LNCaP clone FGC (cell line): ENCODE data around the gene TBX2.

Source experiments
- DNase-seq: peaks from one replicate; pipeline ENCODE4 v3.0.0-alpha.2; 2011; ENCODE audit warnings: low read depth
- H3K4me3 ChIP-seq: 2 replicates; pipeline ENCODE4 v1.5.1; 2011; ENCODE audit warnings: mild to moderate bottlenecking, low read depth, low read length, control low read depth
- TF ChIP-seq, protein P1 (sequence below): IDR thresholded peaks from 2 replicates; pipeline ENCODE4 v1.5.1; 2012; ENCODE audit warnings: mild to moderate bottlenecking; ENCODE audit not compliant: control insufficient read depth, insufficient read depth; ENCODE audit errors: extremely low read depth

The TBX2 gene

DNA sequence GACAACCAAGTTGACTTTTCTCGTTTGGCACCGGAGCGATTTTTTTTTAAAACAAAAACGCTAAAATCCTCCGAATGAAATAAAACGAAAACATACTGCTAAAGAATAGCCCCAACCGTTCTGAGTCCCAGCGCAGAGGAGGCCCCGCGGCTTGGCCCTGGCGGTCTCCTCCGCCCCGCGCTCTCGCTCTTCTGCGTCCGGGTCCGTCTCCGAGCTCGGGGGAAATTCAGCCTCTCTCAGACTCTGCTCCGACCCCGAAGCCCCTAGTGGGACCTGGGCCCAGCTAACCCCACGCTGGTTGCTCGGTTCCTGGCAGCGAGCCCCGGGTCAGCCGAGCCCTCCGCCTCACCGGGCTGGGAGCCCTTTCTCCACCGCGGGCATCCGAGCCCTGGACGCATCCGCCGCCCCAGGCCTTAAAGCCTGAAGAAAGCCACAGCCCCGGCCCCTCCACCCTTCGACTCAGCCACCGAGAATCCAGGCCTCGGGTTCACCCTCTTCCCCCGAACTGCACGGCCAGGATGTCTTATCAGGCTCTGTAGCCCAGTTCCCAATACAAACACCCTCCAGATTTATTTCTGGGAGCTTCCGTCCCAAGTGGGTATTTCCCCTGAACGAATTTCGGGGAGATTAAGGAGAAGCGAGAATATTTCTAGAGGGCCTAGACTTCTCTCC is 1.2 kb downstream of the TBX2 start:
- TF ChIP-seq, protein P1, sequence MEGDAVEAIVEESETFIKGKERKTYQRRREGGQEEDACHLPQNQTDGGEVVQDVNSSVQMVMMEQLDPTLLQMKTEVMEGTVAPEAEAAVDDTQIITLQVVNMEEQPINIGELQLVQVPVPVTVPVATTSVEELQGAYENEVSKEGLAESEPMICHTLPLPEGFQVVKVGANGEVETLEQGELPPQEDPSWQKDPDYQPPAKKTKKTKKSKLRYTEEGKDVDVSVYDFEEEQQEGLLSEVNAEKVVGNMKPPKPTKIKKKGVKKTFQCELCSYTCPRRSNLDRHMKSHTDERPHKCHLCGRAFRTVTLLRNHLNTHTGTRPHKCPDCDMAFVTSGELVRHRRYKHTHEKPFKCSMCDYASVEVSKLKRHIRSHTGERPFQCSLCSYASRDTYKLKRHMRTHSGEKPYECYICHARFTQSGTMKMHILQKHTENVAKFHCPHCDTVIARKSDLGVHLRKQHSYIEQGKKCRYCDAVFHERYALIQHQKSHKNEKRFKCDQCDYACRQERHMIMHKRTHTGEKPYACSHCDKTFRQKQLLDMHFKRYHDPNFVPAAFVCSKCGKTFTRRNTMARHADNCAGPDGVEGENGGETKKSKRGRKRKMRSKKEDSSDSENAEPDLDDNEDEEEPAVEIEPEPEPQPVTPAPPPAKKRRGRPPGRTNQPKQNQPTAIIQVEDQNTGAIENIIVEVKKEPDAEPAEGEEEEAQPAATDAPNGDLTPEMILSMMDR = no peak
- no peak for DNase-seq
- no peak overlapping the region for H3K4me3 ChIP-seq

DNA sequence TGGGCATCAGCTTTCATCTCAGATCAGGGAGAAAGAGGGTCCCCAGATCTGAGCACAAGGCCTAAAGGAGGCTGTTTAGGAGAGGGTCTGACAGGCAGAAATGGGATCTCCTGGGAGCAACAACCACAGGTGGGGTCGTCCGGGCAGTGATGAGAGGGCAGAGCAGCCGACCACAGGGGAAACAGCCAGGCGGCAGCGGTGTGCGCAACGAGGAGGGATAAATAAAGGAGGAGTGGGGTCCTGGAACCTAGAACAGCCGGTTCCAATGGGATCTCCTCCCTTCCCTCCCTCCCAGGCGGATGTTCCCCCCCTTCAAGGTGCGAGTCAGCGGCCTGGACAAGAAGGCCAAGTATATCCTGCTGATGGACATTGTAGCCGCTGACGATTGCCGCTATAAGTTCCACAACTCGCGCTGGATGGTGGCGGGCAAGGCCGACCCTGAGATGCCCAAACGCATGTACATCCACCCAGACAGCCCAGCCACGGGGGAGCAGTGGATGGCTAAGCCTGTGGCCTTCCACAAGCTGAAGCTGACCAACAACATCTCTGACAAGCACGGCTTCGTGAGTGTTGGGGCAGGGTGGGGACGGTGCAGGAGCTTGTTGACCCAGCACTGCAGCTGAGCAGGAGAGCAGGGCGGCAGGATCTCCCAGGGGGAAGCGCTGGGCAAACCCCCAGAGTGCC is 1.9 kb downstream of the TBX2 start:
- TF ChIP-seq, protein P1 = no peak
- DNase-seq = no peak
- no peak overlapping the region for H3K4me3 ChIP-seq

DNA sequence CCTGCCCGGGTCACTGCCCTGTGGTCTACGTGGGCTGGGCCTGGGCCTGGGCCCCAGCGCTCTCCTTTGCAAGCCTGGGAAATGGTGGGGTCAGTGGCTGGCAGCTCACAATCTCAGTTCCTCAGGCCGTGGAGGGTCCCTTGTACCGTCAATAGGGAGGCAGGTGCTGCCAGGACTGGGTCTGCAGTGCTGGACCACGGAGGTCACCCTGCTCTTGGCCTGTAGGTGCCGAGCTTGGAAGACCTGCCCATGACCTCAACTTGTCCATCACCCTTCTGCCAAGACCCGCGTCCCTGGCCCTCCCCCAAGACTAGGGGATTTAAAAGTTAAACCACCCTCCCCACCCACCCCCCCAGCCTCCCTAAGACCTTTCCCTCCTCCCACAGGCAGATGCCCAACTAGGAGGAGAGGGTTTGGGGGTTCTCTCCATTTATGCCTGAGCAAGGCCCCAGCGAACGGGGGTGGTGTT is 2.5 kb downstream of the TBX2 start:
- H3K4me3 ChIP-seq = no peak overlapping the region
- TF ChIP-seq, protein P1 = no peak
- no peak for DNase-seq

DNA sequence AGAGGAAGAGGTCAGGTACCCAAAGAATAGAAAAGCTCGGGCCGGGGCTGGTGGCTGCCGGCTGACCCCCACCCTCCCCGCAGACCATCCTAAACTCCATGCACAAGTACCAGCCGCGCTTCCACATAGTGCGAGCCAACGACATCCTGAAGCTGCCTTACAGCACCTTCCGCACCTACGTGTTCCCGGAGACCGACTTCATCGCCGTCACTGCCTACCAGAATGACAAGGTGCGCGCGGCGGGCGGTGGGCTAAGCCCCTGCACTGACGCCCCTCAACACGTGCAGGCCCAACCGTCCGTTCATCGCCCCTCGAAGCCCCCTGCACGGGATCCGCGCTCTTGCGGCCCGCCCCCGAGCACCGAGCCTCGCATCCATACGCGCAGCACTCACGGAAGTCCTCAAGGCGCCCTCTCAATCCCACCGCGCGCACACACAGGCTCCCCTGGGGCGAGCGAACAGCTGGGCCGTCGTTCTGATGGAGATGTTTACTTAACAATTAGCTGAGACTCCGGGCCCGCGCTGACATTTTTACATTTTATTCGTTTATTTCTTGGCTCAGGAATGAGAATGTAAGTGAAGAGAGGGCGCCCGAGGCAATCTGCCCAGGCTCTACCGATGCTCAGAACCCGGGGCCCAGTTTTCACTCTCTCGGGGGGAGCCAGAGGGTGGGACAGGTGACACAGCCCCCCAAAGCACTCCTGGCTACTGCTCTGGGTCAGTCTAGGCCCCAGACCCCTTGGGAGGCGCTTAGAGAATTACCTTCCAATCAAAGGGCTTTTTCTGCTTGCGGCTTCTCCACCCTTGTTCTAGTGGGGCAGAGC is 3.5 kb downstream of the TBX2 start:
- TF ChIP-seq, protein P1 = no peak
- no peak overlapping the region for H3K4me3 ChIP-seq
- no peak for DNase-seq

DNA sequence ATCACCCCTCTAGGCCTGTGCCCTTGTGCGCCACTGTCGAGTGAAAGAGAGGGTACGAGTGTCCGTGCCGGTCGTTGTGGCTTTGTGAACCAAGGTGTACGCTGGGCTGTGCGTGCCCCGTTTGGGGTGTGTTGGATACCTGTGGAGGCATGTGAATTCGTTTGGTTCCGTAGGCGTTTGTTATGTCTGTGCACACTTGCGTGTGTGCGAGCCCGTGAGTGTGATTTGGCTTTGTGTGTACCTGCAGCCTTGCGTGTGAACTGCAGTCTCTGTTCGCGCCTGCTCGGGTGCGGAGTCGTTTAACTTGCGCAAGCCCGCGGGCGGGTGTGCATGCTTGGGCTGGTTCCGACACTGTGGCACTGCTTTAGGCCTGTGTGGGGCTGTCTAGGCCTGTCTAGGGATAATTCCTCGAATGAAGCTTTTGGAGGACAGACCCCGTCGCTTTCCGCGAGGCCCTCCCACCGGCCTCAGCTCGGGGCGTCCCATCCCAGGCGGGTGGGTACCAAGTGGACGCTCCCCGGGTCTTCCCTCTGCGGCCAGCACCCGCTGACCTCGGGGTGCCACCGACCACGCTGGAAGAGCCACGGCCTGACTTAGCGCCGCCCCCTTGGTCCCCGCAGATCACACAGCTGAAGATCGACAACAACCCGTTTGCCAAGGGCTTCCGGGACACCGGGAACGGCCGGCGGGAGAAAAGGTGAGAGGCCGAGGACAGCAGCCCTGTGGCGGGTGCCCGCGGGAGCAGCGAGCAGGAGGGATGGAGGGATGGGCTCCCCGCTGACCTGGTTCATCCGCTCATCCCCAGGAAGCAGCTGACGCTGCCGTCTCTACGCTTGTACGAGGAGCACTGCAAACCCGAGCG is 4.4 kb downstream of the TBX2 start:
- no peak for DNase-seq

DNA sequence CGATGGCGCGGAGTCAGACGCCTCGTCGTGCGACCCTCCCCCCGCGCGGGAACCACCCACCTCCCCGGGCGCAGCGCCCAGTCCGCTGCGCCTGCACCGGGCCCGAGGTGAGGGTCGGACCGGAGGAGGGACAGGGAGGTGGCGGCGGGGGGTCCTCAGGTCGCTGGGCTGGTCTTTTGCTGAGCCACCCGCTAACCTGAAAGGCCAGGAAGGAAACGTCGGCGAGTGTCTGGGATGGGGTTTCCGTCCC is 4.9 kb downstream of the TBX2 start:
- H3K4me3 ChIP-seq = no peak overlapping the region
- TF ChIP-seq, protein P1 = no peak
- DNase-seq = no peak

More for the DNA sequence above, 4.4 kb downstream of the TBX2 start:
- H3K4me3 ChIP-seq = no peak overlapping the region
- TF ChIP-seq, protein P1 = no peak
